ENCODE data around the gene PAM.

Gene PAM

GRCh38 chr5:102867992-102868662, 113.0 kb downstream of the PAM start:
- H3K4me3 ChIP-seq (ENCODE audit: low read depth, low read length) = no peak overlapping the region
- no peak for TF ChIP-seq CTCF (IDR thresholded peaks at IDR 0.05; ENCODE audit: borderline replicate concordance, insufficient read depth, low read depth, low read length)

- H3K4me3 ChIP-seq (ENCODE audit: low read depth, low read length) = no peak overlapping the region
- no peak for TF ChIP-seq CTCF (IDR thresholded peaks at IDR 0.05; ENCODE audit: borderline replicate concordance, insufficient read depth, low read depth, low read length)
These were observed 114.1 kb downstream of the PAM start for GRCh38 chr5:102869230-102869629.

- H3K4me3 ChIP-seq (ENCODE audit: low read depth, low read length) = no peak overlapping the region
- no peak for TF ChIP-seq CTCF (IDR thresholded peaks at IDR 0.05; ENCODE audit: borderline replicate concordance, insufficient read depth, low read depth, low read length)
These were observed 118.4 kb downstream of the PAM start for GRCh38 chr5:102873379-102873932.

- no peak overlapping the region for H3K4me3 ChIP-seq (ENCODE audit: low read depth, low read length)
- no peak for TF ChIP-seq CTCF (IDR thresholded peaks at IDR 0.05; ENCODE audit: borderline replicate concordance, insufficient read depth, low read depth, low read length)
These were observed 118.9 kb downstream of the PAM start for GRCh38 chr5:102874054-102874453.

GRCh38 chr5:102875721-102876123, 120.6 kb downstream of the PAM start:
- no peak for TF ChIP-seq CTCF (IDR thresholded peaks at IDR 0.05; ENCODE audit: borderline replicate concordance, insufficient read depth, low read depth, low read length)

GRCh38 chr5:102876610-102877009, 121.5 kb downstream of the PAM start:
- H3K4me3 ChIP-seq (ENCODE audit: low read depth, low read length) = no peak overlapping the region
- no peak for TF ChIP-seq CTCF (IDR thresholded peaks at IDR 0.05; ENCODE audit: borderline replicate concordance, insufficient read depth, low read depth, low read length)

More at GRCh38 chr5:102875721-102876123, 120.6 kb downstream of the PAM start:
- H3K4me3 ChIP-seq (ENCODE audit: low read depth, low read length) = no peak overlapping the region

- H3K4me3 ChIP-seq (ENCODE audit: low read depth, low read length) = no peak overlapping the region
- no peak for TF ChIP-seq CTCF (IDR thresholded peaks at IDR 0.05; ENCODE audit: borderline replicate concordance, insufficient read depth, low read depth, low read length)
These were observed 124.6 kb downstream of the PAM start for GRCh38 chr5:102879741-102880140.

Measured in GM12875 (cell line).